GM12891 (cell line): ENCODE results near the gene IDE.

ENCODE experiments used
- POLR2A ChIP-seq: IDR thresholded peaks from 2 replicates; pipeline ENCODE4 v1.6.1; 2011; ENCODE audit warnings: low read depth, low read length, control low read depth
- POLR2AphosphoS5 ChIP-seq: IDR thresholded peaks from 2 replicates; pipeline ENCODE4 v1.6.1; 2011; ENCODE audit warnings: low read depth, low read length, control low read depth

DNA sequence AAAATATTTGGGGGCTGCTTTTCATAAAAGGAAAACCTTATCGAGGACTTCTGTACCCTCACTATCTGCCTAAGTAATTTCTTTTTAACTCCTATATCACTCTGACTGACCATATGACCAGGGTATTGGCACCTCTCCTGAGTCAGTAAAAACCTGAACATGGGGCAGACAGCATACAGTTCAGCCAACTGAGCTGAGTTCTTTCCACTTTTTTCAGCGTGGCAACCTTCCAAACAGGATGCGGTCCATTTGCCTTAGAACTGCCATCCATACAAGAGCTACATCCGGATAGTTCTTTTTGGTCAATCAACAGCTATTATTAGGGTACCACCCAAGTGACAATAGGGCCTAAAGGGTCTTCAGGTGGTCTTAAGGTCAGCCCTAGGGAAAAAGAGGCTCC, 160.4 kb downstream of the IDE start:
- no peak for TF ChIP-seq POLR2AphosphoS5
- TF ChIP-seq POLR2A = no peak
